PFSK-1 (cell line): ENCODE data around the gene CHST2.

Experiments used
- FOXP2 ChIP-seq: optimal IDR thresholded peaks from 2 replicates; pipeline ENCODE3; 2011; ENCODE audit warnings: borderline replicate concordance, control low read depth, inconsistent platforms; ENCODE audit not compliant: insufficient read depth; ENCODE audit errors: extremely low read length, extremely low read depth
- POLR2AphosphoS5 ChIP-seq: IDR thresholded peaks from 2 replicates; pipeline ENCODE4 v1.6.1; 2012; ENCODE audit warnings: low read depth, mild to moderate bottlenecking, control low read depth, low read length, moderate library complexity
- REST ChIP-seq, 2 experiments: IDR thresholded peaks; 2 replicates each; pipeline versions ENCODE4 v1.6.1 to v1.8.0; 2011 to 2012; ENCODE audit warnings: low read depth in 2 of 2, low read length in 2 of 2, control low read depth in 1 of 2, inconsistent platforms in 1 of 2, mild to moderate bottlenecking in 1 of 2, moderate library complexity in 1 of 2; ENCODE audit not compliant: insufficient read depth in 1 of 2

DNA sequence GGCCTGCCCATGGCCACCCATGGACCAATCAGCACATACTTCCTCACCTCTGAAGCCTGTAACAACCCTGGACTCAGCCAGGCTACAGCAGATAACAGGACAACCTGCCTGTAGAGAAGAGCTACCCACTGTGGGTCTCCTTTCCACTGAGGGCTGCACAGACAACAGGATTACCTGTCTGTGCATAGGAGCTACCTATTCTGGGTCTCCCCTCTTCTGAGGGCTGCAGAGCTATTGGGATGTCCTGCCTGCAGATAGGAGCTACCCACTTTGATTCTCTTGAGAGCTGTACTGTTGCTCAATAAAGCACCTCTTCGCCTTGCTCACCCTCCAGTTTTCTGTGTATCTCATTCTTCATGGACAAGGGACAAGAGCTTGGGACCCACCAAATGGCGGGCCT, 23.8 kb upstream of the CHST2 start:
- TF ChIP-seq POLR2AphosphoS5, result no peak
- no peak for TF ChIP-seq REST (IDR thresholded peaks at IDR 0.05; ENCODE audit: insufficient read depth in 1 of 2, low read depth in 2 of 2, low read length in 2 of 2)
- TF ChIP-seq FOXP2, result no peak
